ENCODE results near the gene UBAP2. TPM values are rescaled to one million over a fixed set of nuclear protein-coding genes. Genes with fewer than 3 reads are reported as not detected.

Gene UBAP2
- total RNA-seq, 4 donors from 2014 or later, result 29.7 to 36.9 (median 34.3) TPM

GRCh38 chr9:33914887-33915628 lies 133.6 kb downstream of the UBAP2 start:
- no peak for DNase-seq (ENCODE audit: low spot score in 2 of 2)
- WGBS, 2 donors, result 96 to 97% methylated on average over 3 of the region's 3 CpGs
- Histone ChIP-seq H3K27me3 (no peaks in the 10 kb centered on the region), H3K4me3 (no peak overlapping the region), H3K27ac (no peak overlapping the region), H3K4me1 (peaks cover 0 to 8% (median 0%) of the 10 kb centered on the region in 4 donors), H3K9me3 (no peaks in the 10 kb centered on the region), H3K36me3 (peaks cover 0 to 51% (median 4%) of the 10 kb centered on the region in 3 donors)
- TF ChIP-seq POLR2A (IDR thresholded peaks at IDR 0.05) (no peak), EP300 (IDR thresholded peaks at IDR 0.05) (no peak)
- TF ChIP-seq, protein P1, sequence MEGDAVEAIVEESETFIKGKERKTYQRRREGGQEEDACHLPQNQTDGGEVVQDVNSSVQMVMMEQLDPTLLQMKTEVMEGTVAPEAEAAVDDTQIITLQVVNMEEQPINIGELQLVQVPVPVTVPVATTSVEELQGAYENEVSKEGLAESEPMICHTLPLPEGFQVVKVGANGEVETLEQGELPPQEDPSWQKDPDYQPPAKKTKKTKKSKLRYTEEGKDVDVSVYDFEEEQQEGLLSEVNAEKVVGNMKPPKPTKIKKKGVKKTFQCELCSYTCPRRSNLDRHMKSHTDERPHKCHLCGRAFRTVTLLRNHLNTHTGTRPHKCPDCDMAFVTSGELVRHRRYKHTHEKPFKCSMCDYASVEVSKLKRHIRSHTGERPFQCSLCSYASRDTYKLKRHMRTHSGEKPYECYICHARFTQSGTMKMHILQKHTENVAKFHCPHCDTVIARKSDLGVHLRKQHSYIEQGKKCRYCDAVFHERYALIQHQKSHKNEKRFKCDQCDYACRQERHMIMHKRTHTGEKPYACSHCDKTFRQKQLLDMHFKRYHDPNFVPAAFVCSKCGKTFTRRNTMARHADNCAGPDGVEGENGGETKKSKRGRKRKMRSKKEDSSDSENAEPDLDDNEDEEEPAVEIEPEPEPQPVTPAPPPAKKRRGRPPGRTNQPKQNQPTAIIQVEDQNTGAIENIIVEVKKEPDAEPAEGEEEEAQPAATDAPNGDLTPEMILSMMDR (IDR thresholded peaks at IDR 0.05), result no peak

GRCh38 chr9:33913541-33913940 lies 135.1 kb downstream of the UBAP2 start:
- no peak for TF ChIP-seq EP300 (IDR thresholded peaks at IDR 0.05)
- TF ChIP-seq POLR2A (IDR thresholded peaks at IDR 0.05), result no peak
- TF ChIP-seq, protein P1 (IDR thresholded peaks at IDR 0.05), result no peak
- Histone ChIP-seq H3K4me1 (peaks cover 0 to 15% (median 0%) of the 10 kb centered on the region in 4 donors), H3K27me3 (no peaks in the 10 kb centered on the region), H3K9me3 (no peaks in the 10 kb centered on the region), H3K36me3 (peaks cover 0 to 36% (median 4%) of the 10 kb centered on the region in 3 donors), H3K27ac (peak overlapping the region in 1 of 4 donors; percentile 2), H3K4me3 (no peak overlapping the region)
- no peak for DNase-seq (ENCODE audit: low spot score in 2 of 2)
- 86 to 90% methylated on average over 1 of the region's 1 CpG for WGBS, 2 donors

GRCh38 chr9:33908749-33909148 lies 139.9 kb downstream of the UBAP2 start:
- H3K36me3 ChIP-seq, result peaks cover 0 to 18% (median 0%) of the 10 kb centered on the region in 3 donors
- H3K9me3 ChIP-seq, result no peaks in the 10 kb centered on the region
- H3K27ac ChIP-seq, result no peak overlapping the region
- H3K27me3 ChIP-seq, result no peaks in the 10 kb centered on the region
- 90 to 94% methylated on average over 4 of the region's 4 CpGs for whole genome bisulfite sequencing, 2 donors
- no peak for TF ChIP-seq EP300 (IDR thresholded peaks at IDR 0.05)
- no peak for TF ChIP-seq POLR2A (IDR thresholded peaks at IDR 0.05)
- TF ChIP-seq, protein P1 (IDR thresholded peaks at IDR 0.05), result no peak
- H3K4me3 ChIP-seq, result no peak overlapping the region
- no peak for DNase-seq (ENCODE audit: low spot score in 2 of 2)
- H3K4me1 ChIP-seq, result peaks cover 0 to 60% (median 3%) of the 10 kb centered on the region in 4 donors

DNA sequence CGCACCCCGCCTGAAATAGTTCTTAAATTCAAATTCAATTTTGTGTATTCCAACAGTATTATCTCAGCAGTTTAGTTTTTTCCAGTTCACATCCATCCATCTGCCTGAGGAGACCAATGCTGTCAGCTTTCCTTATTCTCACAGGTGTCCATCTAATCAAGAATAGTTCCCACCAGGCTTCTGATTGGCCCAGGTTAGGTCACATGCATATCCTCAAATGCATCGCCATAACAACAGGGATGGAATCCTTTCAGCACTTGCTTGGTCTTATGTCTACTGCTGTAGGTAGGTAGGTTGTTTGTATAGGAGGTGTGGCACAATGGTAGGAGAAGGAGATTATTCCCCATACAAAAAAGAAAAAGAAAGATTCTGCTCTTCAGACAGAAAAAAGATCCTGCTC lies 140.6 kb downstream of the UBAP2 start:
- H3K4me3 ChIP-seq, result no peak overlapping the region
- H3K27me3 ChIP-seq, result no peaks in the 10 kb centered on the region
- no peak overlapping the region for H3K27ac ChIP-seq
- 94 to 97% methylated on average over 3 of the region's 3 CpGs for WGBS, 2 donors
- peaks cover 0 to 12% (median 0%) of the 10 kb centered on the region in 3 donors for H3K36me3 ChIP-seq
- H3K9me3 ChIP-seq, result no peaks in the 10 kb centered on the region
- DNase-seq (ENCODE audit: low spot score in 2 of 2), result no peak
- H3K4me1 ChIP-seq, result peaks cover 0 to 66% (median 3%) of the 10 kb centered on the region in 4 donors
- no peak for TF ChIP-seq EP300 (IDR thresholded peaks at IDR 0.05)
- no peak for TF ChIP-seq POLR2A (IDR thresholded peaks at IDR 0.05)
- TF ChIP-seq, protein P1 (IDR thresholded peaks at IDR 0.05), result no peak

- TF ChIP-seq POLR2A (IDR thresholded peaks at IDR 0.05) (no peak), EP300 (IDR thresholded peaks at IDR 0.05) (no peak)
- TF ChIP-seq, protein P1 (IDR thresholded peaks at IDR 0.05), result no peak
- peaks cover 0 to 4% (median 0%) of the 10 kb centered on the region in 3 donors for H3K36me3 ChIP-seq
- H3K4me1 ChIP-seq, result peaks cover 0 to 66% (median 3%) of the 10 kb centered on the region in 4 donors
- H3K9me3 ChIP-seq, result no peaks in the 10 kb centered on the region
- 44 to 47% methylated on average over 4 of the region's 4 CpGs for WGBS, 2 donors
- peak overlapping the region in 1 of 4 donors; percentile 17 for H3K27ac ChIP-seq
- no peaks in the 10 kb centered on the region for H3K27me3 ChIP-seq
- H3K4me3 ChIP-seq, result no peak overlapping the region
- DNase-seq (ENCODE audit: low spot score in 2 of 2), result no peak
Measured at GRCh38 chr9:33907347-33907746, 141.3 kb downstream of the UBAP2 start.

Data from tibial nerve (tissue), 4 donors.